Gastrocnemius medialis (tissue), 4 donors: ENCODE measurements around the gene NKX1-1.
"Not testable (repeated sequence)": the region's sequence is repeated elsewhere in the genome, so short reads cannot be mapped to it uniquely, and the experiment has no call there.

Source experiments
- POLR2A ChIP-seq, 2 donors: fragments of 450-650 bp; IDR thresholded peaks; one replicate each; pipeline ENCODE4 v1.6.1; 2017; ENCODE audit warnings: antibody characterized with exemption in 2 of 2, mild to moderate bottlenecking in 2 of 2, moderate library complexity in 2 of 2
- TF ChIP-seq, protein P1 (sequence below), 5 experiments: fragments of 450-650 bp in 3 of 5; fragments of 200-600 bp in 2 of 5; sonication (generic) in 2 of 5; IDR thresholded peaks in 4 of 5; conservative IDR thresholded peaks in 1 of 5; 1 replicate in 4 of 5; 2 replicates in 1 of 5; pipeline ENCODE4 v1.5.1; 2016 to 2019; ENCODE audit warnings: antibody characterized with exemption in 5 of 5, mild to moderate bottlenecking in 3 of 5, moderate library complexity in 3 of 5

DNA sequence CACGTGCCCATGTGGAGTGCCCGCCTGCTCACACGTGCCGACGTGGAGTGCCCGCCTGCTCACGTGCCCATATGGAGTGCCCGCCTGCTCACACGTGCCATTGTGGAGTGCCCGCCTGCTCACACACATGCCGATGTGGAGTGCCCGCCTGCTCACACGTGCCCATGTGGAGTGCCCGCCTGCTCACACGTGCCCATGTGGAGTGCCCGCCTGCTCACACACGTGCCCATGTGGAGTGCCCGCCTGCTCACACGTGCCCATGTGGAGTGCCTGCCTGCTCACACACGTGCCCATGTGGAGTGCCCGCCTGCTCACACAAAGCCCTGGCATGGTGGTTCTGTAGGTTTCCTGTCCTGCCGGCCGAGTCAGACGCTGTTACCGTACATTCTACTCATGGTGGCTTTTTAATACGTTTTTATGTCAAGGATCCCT lies 10.8 kb downstream of the NKX1-1 start:
- TF ChIP-seq, protein P1, sequence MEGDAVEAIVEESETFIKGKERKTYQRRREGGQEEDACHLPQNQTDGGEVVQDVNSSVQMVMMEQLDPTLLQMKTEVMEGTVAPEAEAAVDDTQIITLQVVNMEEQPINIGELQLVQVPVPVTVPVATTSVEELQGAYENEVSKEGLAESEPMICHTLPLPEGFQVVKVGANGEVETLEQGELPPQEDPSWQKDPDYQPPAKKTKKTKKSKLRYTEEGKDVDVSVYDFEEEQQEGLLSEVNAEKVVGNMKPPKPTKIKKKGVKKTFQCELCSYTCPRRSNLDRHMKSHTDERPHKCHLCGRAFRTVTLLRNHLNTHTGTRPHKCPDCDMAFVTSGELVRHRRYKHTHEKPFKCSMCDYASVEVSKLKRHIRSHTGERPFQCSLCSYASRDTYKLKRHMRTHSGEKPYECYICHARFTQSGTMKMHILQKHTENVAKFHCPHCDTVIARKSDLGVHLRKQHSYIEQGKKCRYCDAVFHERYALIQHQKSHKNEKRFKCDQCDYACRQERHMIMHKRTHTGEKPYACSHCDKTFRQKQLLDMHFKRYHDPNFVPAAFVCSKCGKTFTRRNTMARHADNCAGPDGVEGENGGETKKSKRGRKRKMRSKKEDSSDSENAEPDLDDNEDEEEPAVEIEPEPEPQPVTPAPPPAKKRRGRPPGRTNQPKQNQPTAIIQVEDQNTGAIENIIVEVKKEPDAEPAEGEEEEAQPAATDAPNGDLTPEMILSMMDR (IDR thresholded peaks at IDR 0.05 in 4 of 5, conservative IDR thresholded peaks at IDR 0.05 in 1 of 5) = not testable (repeated sequence)
- not testable (repeated sequence) for TF ChIP-seq POLR2A (IDR thresholded peaks at IDR 0.05)
